GM10248 (cell line): ENCODE data around the gene PGAP2.

ENCODE experiments used
- CTCF ChIA-PET: fragments of 300-600 bp; sonication (Branson Sonifier 250); formaldehyde crosslinking; extraction: SDS; loops from one replicate; lab custom pipeline; 2021; ENCODE audit warnings: antibody characterized with exemption; lab: Yijun Ruan, JAX
- POLR2A ChIA-PET: fragments of 350-650 bp; sonication (Branson Sonifier 250); formaldehyde crosslinking; extraction: SDS; loops from one replicate; lab custom pipeline; 2020; ENCODE audit warnings: antibody characterized with exemption; lab: Yijun Ruan, JAX
- DNase-seq: peaks from one replicate; pipeline ENCODE4 v3.0.0; 2012; ENCODE audit errors: extremely low spot score
- CTCF ChIP-seq: IDR thresholded peaks from 2 replicates; pipeline ENCODE4 v1.5.1; 2012; ENCODE audit warnings: mild to moderate bottlenecking, low read depth; ENCODE audit errors: extremely low read depth, missing control alignments, control extremely low read depth

The PGAP2 gene

GRCh38 chr11:3815845-3816244 is 7.5 kb downstream of the PGAP2 start:
- DNase-seq = no peak
- POLR2A ChIA-PET = no interaction called here
- TF ChIP-seq CTCF = no peak
- CTCF ChIA-PET = interaction anchor here (0.9 to 5.6 kb wide), 8 partner anchors 8 to 257 kb away, joined by 3 to 29 read pairs (median 4); partner anchors contain the start of gene PGAP2

- POLR2A ChIA-PET = no interaction called here
- no peak for TF ChIP-seq CTCF
- DNase-seq = no peak
- CTCF ChIA-PET = interaction anchor here (0.9 to 5.6 kb wide), 5 partner anchors 8 to 256 kb away, joined by 3 to 29 read pairs (median 4); partner anchors contain the start of gene PGAP2
Measured at GRCh38 chr11:3816673-3817072, 8.3 kb downstream of the PGAP2 start.

- ChIA-PET CTCF (interaction anchor here (1.3 to 5.6 kb wide), 4 partner anchors 9 to 255 kb away, joined by 3 to 29 read pairs (median 14); partner anchors contain the start of gene PGAP2), POLR2A (interaction anchor here (0.6 kb wide), 1 partner anchor 33 kb away, joined by 3 read pairs; no protein-coding TSS in a partner anchor)
- no peak for DNase-seq
- no peak for TF ChIP-seq CTCF
Measured at GRCh38 chr11:3817181-3817800, 8.9 kb downstream of the PGAP2 start.

- DNase-seq = no peak
- no peak for TF ChIP-seq CTCF
- ChIA-PET POLR2A (interaction anchor here (0.6 to 1.5 kb wide), 2 partner anchors 13 to 1746 kb away, joined by 3 to 5 read pairs; no protein-coding TSS in a partner anchor), CTCF (interaction anchor here (0.8 to 5.6 kb wide), 6 partner anchors 10 to 252 kb away, joined by 3 to 47 read pairs (median 18); partner anchors contain the start of gene PGAP2)
Measured at GRCh38 chr11:3820971-3821370, 12.6 kb downstream of the PGAP2 start.

- POLR2A ChIA-PET = interaction anchor here (0.7 kb wide), 1 partner anchor 15 kb away, joined by 5 read pairs; no protein-coding TSS in a partner anchor
Measured at GRCh38 chr11:3822312-3822711, 14.0 kb downstream of the PGAP2 start.

More at GRCh38 chr11:3822312-3822711, 14.0 kb downstream of the PGAP2 start:
- CTCF ChIA-PET = interaction anchor here (1.1 to 5.1 kb wide), 5 partner anchors 9 to 250 kb away, joined by 3 to 47 read pairs (median 3); partner anchors contain the start of gene PGAP2
- TF ChIP-seq CTCF = no peak
- DNase-seq = no peak
